ENCODE results near the gene GNLY. TPM values are rescaled to one million over a fixed set of nuclear protein-coding genes. Genes with fewer than 3 reads are reported as not detected.

Gene GNLY
- total RNA-seq (ENCODE audit: low replicate concordance): not detected in 2 replicates

DNA sequence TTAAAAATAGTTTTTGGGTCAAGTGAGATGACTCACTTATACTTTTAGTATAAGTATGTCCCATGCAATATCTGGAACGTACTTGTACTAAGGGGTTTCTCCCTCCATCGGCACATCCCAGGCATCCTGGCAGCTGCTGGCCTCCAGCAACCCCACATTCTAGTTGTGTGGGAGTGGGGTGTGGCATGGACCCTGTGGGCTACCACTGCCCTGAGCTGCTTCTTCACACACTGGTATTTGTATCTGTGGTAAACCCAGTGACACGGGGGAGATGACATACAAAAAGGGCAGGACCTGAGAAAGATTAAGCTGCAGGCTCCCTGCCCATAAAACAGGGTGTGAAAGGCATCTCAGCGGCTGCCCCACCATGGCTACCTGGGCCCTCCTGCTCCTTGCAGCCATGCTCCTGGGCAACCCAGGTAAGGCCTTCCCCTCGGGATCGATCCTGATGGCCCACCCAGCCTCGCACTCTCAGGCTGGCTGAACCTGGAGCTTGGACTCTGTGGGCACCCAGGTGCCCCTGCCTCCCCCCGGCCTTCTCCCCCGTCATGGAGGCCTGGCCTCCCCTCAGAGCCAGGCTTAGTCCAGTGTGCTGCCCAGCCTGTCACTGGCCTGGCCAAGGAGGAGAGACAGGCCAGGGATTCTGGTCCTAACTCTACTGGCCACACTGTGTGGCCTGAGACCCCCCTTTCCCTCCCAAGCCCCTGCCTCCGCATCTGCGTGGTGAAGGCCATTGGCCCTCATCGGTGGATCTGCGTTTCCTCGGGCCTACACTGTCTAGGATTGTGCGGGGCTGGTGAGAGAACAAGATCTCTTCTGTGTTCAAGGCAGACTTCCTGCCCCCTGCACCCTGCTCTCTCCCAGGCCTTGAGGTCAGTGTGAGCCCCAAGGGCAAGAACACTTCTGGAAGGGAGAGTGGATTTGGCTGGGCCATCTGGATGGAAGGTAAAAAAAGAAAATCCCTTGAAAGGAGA is at the start of gene GNLY:
Gene GNLY, plus strand, starts transcription at position 307 of the 974 bp plus-strand sequence. Its CDS starts 61 bp downstream, at position 368.
- no peak for TF ChIP-seq CTCF (IDR thresholded peaks at IDR 0.05; ENCODE audit: insufficient read depth, low read length)
- no peak for DNase-seq (ENCODE audit: low read depth)
- H3K4me3 ChIP-seq (ENCODE audit: low read depth, low read length): no peak within 1 kb of the TSS

GRCh38 chr2:85644909-85645308 is 49.2 kb upstream of the GNLY start:
- DNase-seq (ENCODE audit: low read depth): no peak
- no peak for TF ChIP-seq CTCF (IDR thresholded peaks at IDR 0.05; ENCODE audit: insufficient read depth, low read length)

GRCh38 chr2:85646166-85646565 is 48.0 kb upstream of the GNLY start:
- H3K4me3 ChIP-seq (ENCODE audit: low read depth, low read length): no peak overlapping the region
- DNase-seq (ENCODE audit: low read depth): no peak
- no peak for TF ChIP-seq CTCF (IDR thresholded peaks at IDR 0.05; ENCODE audit: insufficient read depth, low read length)

More at GRCh38 chr2:85644909-85645308, 49.2 kb upstream of the GNLY start:
- no peak overlapping the region for H3K4me3 ChIP-seq (ENCODE audit: low read depth, low read length)

- no peak for TF ChIP-seq CTCF (IDR thresholded peaks at IDR 0.05; ENCODE audit: insufficient read depth, low read length)
- DNase-seq (ENCODE audit: low read depth): no peak
Measured at GRCh38 chr2:85647823-85648526, 46.2 kb upstream of the GNLY start.

DNA sequence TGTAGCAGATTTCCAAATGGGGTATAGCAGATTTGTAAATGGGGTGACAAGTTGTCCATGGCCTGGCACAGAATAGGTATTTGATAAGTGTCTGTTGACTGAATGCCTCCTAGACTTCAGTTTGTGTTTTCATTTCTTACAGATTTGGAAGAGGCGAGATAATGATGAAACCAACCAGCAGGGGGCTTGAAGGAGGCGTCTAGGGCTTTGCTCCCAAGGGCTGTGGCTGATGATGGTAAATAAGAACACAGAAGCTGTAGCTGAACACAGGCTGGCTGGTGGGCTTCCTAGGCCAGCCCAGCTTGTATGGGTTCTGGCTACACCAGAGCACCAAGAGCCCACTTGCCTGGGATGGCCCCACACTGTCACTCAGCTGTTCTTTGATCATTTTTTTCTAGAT is 45.5 kb upstream of the GNLY start:
- DNase-seq (ENCODE audit: low read depth): peak; percentile 62
- peak; percentile 62 for TF ChIP-seq CTCF (IDR thresholded peaks at IDR 0.05; ENCODE audit: insufficient read depth, low read length)
- H3K4me3 ChIP-seq (ENCODE audit: low read depth, low read length): no peak overlapping the region

More at GRCh38 chr2:85647823-85648526, 46.2 kb upstream of the GNLY start:
- H3K4me3 ChIP-seq (ENCODE audit: low read depth, low read length): no peak overlapping the region

DNA sequence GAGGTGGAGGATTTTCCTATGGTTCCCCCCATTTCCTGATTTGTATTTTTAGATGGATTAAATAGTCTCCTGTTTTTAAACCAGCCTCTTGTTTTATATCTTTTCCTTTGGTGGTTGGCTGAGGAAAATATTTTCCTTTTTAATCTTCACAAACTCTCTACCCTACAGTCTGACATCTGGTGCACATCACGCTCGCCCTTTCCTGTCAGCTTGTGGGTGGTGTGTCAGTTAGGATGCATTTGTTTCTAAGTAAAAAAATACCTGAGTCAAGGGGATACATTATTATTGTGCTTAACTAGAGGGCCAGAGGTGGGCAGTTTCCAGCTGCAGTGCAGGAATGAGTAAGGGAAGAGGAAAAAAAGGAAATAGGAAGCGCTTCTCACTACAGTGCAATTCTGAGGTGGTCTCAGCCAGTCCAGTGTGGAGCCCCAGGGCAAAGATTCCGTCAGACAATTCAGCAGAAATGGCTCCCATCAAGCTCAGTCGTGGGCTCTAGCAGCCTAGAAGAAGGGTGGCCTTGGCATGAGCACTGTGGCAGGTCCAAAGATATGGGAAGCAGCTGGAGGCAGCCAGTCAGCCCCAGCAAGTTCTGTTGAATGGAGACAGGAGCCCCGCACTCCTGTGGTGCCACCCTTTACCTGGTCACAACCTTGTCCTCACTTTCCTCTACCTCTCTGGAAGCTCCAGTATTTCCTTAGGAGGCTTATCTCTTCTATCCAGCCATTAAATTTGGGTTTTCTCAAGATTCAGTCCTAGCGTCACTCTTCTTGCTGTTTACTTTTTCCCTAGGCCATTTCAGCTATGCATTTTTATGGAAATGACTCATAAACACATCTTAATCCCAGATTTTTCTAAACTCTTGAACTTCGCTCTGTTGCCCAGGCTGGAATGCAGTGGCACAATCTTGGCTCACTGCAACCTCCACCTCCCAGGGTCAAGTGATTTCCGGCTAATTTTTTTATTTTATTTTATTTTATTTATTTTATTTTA is 44.7 kb upstream of the GNLY start:
- peak; percentile 41 for DNase-seq (ENCODE audit: low read depth)
- TF ChIP-seq CTCF (IDR thresholded peaks at IDR 0.05; ENCODE audit: insufficient read depth, low read length): no peak
- no peak overlapping the region for H3K4me3 ChIP-seq (ENCODE audit: low read depth, low read length)
